ENCODE data around the gene ALDH4A1.

ALDH4A1 gene

GRCh38 chr1:18922848-18923755 lies 20.7 kb upstream of the ALDH4A1 start:
- no peak for DNase-seq (ENCODE audit: low read depth)
- no peak for TF ChIP-seq CTCF (IDR thresholded peaks at IDR 0.05; ENCODE audit: control insufficient read depth, extremely low read depth, insufficient read depth)
- no peak overlapping the region for H3K4me3 ChIP-seq (ENCODE audit: low read depth, low read length)

GRCh38 chr1:18922319-18922726 lies 20.0 kb upstream of the ALDH4A1 start:
- H3K4me3 ChIP-seq (ENCODE audit: low read depth, low read length), result no peak overlapping the region
- no peak for TF ChIP-seq CTCF (IDR thresholded peaks at IDR 0.05; ENCODE audit: control insufficient read depth, extremely low read depth, insufficient read depth)
- DNase-seq (ENCODE audit: low read depth), result peak; percentile 28

- TF ChIP-seq CTCF (IDR thresholded peaks at IDR 0.05; ENCODE audit: control insufficient read depth, extremely low read depth, insufficient read depth), result peak; percentile 16; the same call in 1 of the 2 replicates
- H3K4me3 ChIP-seq (ENCODE audit: low read depth, low read length), result no peak overlapping the region
Observed at GRCh38 chr1:18921516-18922251, 19.3 kb upstream of the ALDH4A1 start.

GRCh38 chr1:18920931-18921330 lies 18.6 kb upstream of the ALDH4A1 start:
- H3K4me3 ChIP-seq (ENCODE audit: low read depth, low read length), result no peak overlapping the region
- no peak for DNase-seq (ENCODE audit: low read depth)
- TF ChIP-seq CTCF (IDR thresholded peaks at IDR 0.05; ENCODE audit: control insufficient read depth, extremely low read depth, insufficient read depth), result no peak

More at GRCh38 chr1:18921516-18922251, 19.3 kb upstream of the ALDH4A1 start:
- DNase-seq (ENCODE audit: low read depth), result no peak

DNA sequence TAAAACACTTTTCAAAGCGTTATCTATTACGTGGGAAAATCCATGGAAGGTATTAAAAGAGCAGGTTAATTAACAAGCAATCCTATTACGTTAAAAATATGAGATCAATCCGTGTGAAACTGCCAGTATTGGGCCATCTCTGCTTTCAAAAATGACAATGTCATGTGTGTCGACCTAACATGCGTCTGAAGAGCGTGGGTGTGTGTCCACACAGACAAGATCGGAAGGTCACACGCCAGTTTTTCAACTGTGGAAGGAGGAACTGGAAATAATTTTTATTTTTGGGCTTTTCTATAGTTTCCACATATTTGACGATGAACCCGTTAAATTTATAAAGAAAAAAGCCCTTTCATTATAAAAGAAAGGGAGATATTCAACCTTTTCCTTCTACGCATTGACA lies 17.6 kb upstream of the ALDH4A1 start:
- H3K4me3 ChIP-seq (ENCODE audit: low read depth, low read length), result no peak overlapping the region
- no peak for TF ChIP-seq CTCF (IDR thresholded peaks at IDR 0.05; ENCODE audit: control insufficient read depth, extremely low read depth, insufficient read depth)
- no peak for DNase-seq (ENCODE audit: low read depth)

GRCh38 chr1:18919197-18919905 lies 17.0 kb upstream of the ALDH4A1 start:
- no peak for TF ChIP-seq CTCF (IDR thresholded peaks at IDR 0.05; ENCODE audit: control insufficient read depth, extremely low read depth, insufficient read depth)
- DNase-seq (ENCODE audit: low read depth), result no peak
- no peak overlapping the region for H3K4me3 ChIP-seq (ENCODE audit: low read depth, low read length)

Measured in LNCaP clone FGC (cell line).